Ovary (tissue), 9 donors: ENCODE data around the gene VIPR2. TPM values are rescaled to one million over a fixed set of nuclear protein-coding genes. Genes with fewer than 3 reads are reported as not detected.

Experiments used
- DNase-seq, 5 donors: peaks; one replicate each; pipeline ENCODE4 v3.0.0-alpha.2; 2019 to 2020
- H3K27ac ChIP-seq, 2 donors: fragments of 200-600 bp; one replicate each; pipeline versions ENCODE4 v1.5.1 to v1.8.0; 2019 to 2022
- H3K27me3 ChIP-seq: fragments of 200-600 bp; one replicate; pipeline ENCODE4 v1.8.0; 2022
- H3K36me3 ChIP-seq: fragments of 200-600 bp; sonication (generic); one replicate; pipeline ENCODE4 v1.5.1; 2019
- H3K4me1 ChIP-seq: one replicate; pipeline ENCODE4 v1.8.1; 2013; ENCODE audit warnings: mild to moderate bottlenecking, moderate library complexity; ENCODE audit not compliant: insufficient read depth
- H3K4me3 ChIP-seq: fragments of 200-600 bp; sonication (generic); one replicate; pipeline ENCODE4 v1.5.1; 2017
- H3K9me3 ChIP-seq, 2 donors: fragments of 200-600 bp in 1 of 2; sonication (generic) in 1 of 2; one replicate each; pipeline versions ENCODE4 v1.5.1 to v1.8.1; 2013 to 2019; ENCODE audit warnings: mild to moderate bottlenecking in 1 of 2, moderate library complexity in 1 of 2
- CTCF ChIP-seq, 3 donors: fragments of 450-650 bp in 2 of 3; fragments of 200-600 bp in 1 of 3; IDR thresholded peaks; one replicate each; pipeline versions ENCODE4 v1.5.1 to v1.8.0; 2016 to 2022; ENCODE audit warnings: antibody characterized with exemption in 3 of 3, mild to moderate bottlenecking in 1 of 3
- EP300 ChIP-seq: sonication (generic); formaldehyde crosslinking; IDR thresholded peaks from one replicate; pipeline ENCODE4 v1.6.1; 2017; ENCODE audit warnings: antibody characterized with exemption
- POLR2A ChIP-seq: fragments of 450-650 bp; IDR thresholded peaks from one replicate; pipeline ENCODE4 v1.6.1; 2017; ENCODE audit warnings: antibody characterized with exemption, mild to moderate bottlenecking, moderate library complexity
- WGBS, 3 donors: extraction: QIAGEN DNeasy Blood & Tissue Kit in 1 of 3; methylation state at CpG; one replicate each; pipeline versions ENCODE4 v1.1.5 to v1.1.7; 2013 to 2017; 5-methylcytosine and 5-hydroxymethylcytosine counted together
- intact Hi-C, 4 donors: fragments of 100-400 bp; cut with DNase I; formaldehyde crosslinking; loops; one replicate each; pipeline versions ENCODE4 v1.11.0 to v1.15.1; 2022 to 2023
- polyA plus RNA-seq, 2 donors: library from polyadenylated mRNA; stranded (reverse); fragments of 200-250 nt in 1 of 2; fragments of 350-450 nt in 1 of 2; fragmentation: Illumina TruSeq in 1 of 2; extraction: RNeasy Lipid Tissue Mini Kit (QIAGEN cat#74804) in 1 of 2; gene quantifications; one replicate each; pipeline ENCODE4 v1.2.3, GENCODE V29; 2013 to 2014
- total RNA-seq, 7 donors: library from RNA; depleted of rRNA in 2 of 7; stranded (reverse); fragments of >200 nt in 2 of 7; fragmentation: NEBNext Ultra II Directional in 3 of 7; extraction: Animal tissue kit (Norgen Biotek cat#: 25700) in 3 of 7; gene quantifications; one replicate each; pipeline versions ENCODE4 v1.1.0 to v1.2.4, GENCODE V29; 2016 to 2023
- donor health status: DM: no; HTN: no; CAD: no; lungs with moderate emphysema.
- donor health status: DM: no; HTN: no; CAD: no.
- donor health status: Bipolar disorder and iron deficiency.
- donor health status: DM: yes; HTN: yes; CAD: no.
- donor health status: DM: no; HTN: no; CAD: no.
- donor health status: DM: yes; HTN: yes; CAD: no.

VIPR2 gene
- total and polyA plus RNA-seq, 9 donors = 3.6 to 18.0 (median 9.0) TPM

GRCh38 chr7:159117366-159118196 lies 27.1 kb downstream of the VIPR2 start:
- H3K36me3 ChIP-seq = no peaks in the 10 kb centered on the region
- H3K27me3 ChIP-seq = no peaks in the 10 kb centered on the region
- no peaks in the 10 kb centered on the region for H3K9me3 ChIP-seq
- no peak overlapping the region for H3K27ac ChIP-seq
- H3K4me3 ChIP-seq = no peak overlapping the region
- TF ChIP-seq EP300 (no peak), POLR2A (no peak), CTCF (IDR thresholded peaks at IDR 0.05) (no peak)
- intact Hi-C loops = no loop called here
- no peaks in the 10 kb centered on the region for H3K4me1 ChIP-seq
- WGBS, 3 donors = 65 to 77% (median 69%) methylated on average over 17 of the region's 17 CpGs
- DNase-seq = peak in 2 of 5 donors; percentile 9 to 23

- no peak overlapping the region for H3K4me3 ChIP-seq
- H3K36me3 ChIP-seq = no peaks in the 10 kb centered on the region
- no peak overlapping the region for H3K27ac ChIP-seq
- no peaks in the 10 kb centered on the region for H3K4me1 ChIP-seq
- DNase-seq = peak in 1 of 5 donors; percentile 6
- no peaks in the 10 kb centered on the region for H3K9me3 ChIP-seq
- 89 to 90% (median 89%) methylated on average over 16 of the region's 16 CpGs for WGBS, 3 donors
- H3K27me3 ChIP-seq = no peaks in the 10 kb centered on the region
- TF ChIP-seq POLR2A (no peak), CTCF (IDR thresholded peaks at IDR 0.05) (no peak), EP300 (no peak)
- intact Hi-C loops = no loop called here
These were observed 27.9 kb downstream of the VIPR2 start for GRCh38 chr7:159116581-159117339.

GRCh38 chr7:159115601-159116501 lies 28.8 kb downstream of the VIPR2 start:
- no peaks in the 10 kb centered on the region for H3K4me1 ChIP-seq
- peak in 2 of 5 donors; percentile 18 to 32 for DNase-seq
- intact Hi-C loops = no loop called here
- H3K27ac ChIP-seq = no peak overlapping the region
- no peaks in the 10 kb centered on the region for H3K36me3 ChIP-seq
- no peaks in the 10 kb centered on the region for H3K9me3 ChIP-seq
- H3K4me3 ChIP-seq = no peak overlapping the region
- TF ChIP-seq EP300 (no peak), CTCF (IDR thresholded peaks at IDR 0.05) (no peak), POLR2A (no peak)
- WGBS, 3 donors = 83 to 85% (median 83%) methylated on average over 19 of the region's 19 CpGs
- no peaks in the 10 kb centered on the region for H3K27me3 ChIP-seq

- intact Hi-C loops = no loop called here
- DNase-seq = peak in 2 of 5 donors; percentile 38 to 47
- 50 to 58% (median 52%) methylated on average over 7 of the region's 7 CpGs for WGBS, 3 donors
These were observed 29.7 kb downstream of the VIPR2 start for GRCh38 chr7:159114981-159115380.

More at GRCh38 chr7:159114981-159115380, 29.7 kb downstream of the VIPR2 start:
- H3K4me3 ChIP-seq = no peak overlapping the region
- no peaks in the 10 kb centered on the region for H3K9me3 ChIP-seq
- H3K36me3 ChIP-seq = no peaks in the 10 kb centered on the region
- no peaks in the 10 kb centered on the region for H3K27me3 ChIP-seq
- no peak for TF ChIP-seq EP300
- no peaks in the 10 kb centered on the region for H3K4me1 ChIP-seq
- H3K27ac ChIP-seq = no peak overlapping the region
